ENCODE measurements around the gene UNK.
A peak's percentile ranks its signal among the peaks of the same experiment; 100 is the strongest.
"Not testable (repeated sequence)": the region's sequence is repeated elsewhere in the genome, so short reads cannot be mapped to it uniquely, and the experiment has no call there.

Gene UNK

GRCh38 chr17:75853433-75853832, 68.8 kb downstream of the UNK start:
- DNase-seq = no peak

- peak; percentile 29 for DNase-seq
These were observed 69.6 kb downstream of the UNK start for GRCh38 chr17:75854101-75854748.

GRCh38 chr17:75854881-75855309, 70.3 kb downstream of the UNK start:
- no peak for DNase-seq

GRCh38 chr17:75855310-75856061, 70.9 kb downstream of the UNK start, which contains the start of gene WBP2:
WBP2 (minus strand) TSS chr17:75855335; CDS start chr17:75855297, 38 bp downstream.
- DNase-seq = peak; percentile 99

GRCh38 chr17:75856062-75856756, 71.6 kb downstream of the UNK start:
- DNase-seq = no peak

- not testable (repeated sequence) for DNase-seq
These were observed 74.8 kb downstream of the UNK start for GRCh38 chr17:75859358-75859757.

GRCh38 chr17:75861927-75862317, 77.3 kb downstream of the UNK start:
- DNase-seq = no peak

- peak; percentile 86 for DNase-seq
These were observed 79.9 kb downstream of the UNK start for GRCh38 chr17:75864448-75864871.

GRCh38 chr17:75864887-75865286, 80.3 kb downstream of the UNK start:
- DNase-seq = peak; percentile 47

- not testable (repeated sequence) for DNase-seq
These were observed 81.0 kb downstream of the UNK start for GRCh38 chr17:75865404-75866188.

GRCh38 chr17:75868730-75869281, 84.2 kb downstream of the UNK start:
- not testable (repeated sequence) for DNase-seq

- peak; percentile 60 for DNase-seq
These were observed 84.9 kb downstream of the UNK start for GRCh38 chr17:75869282-75870141.

GRCh38 chr17:75870228-75870627, 85.6 kb downstream of the UNK start:
- DNase-seq = not testable (repeated sequence)

- peak; percentile 83 for DNase-seq
These were observed 88.1 kb downstream of the UNK start for GRCh38 chr17:75872434-75873351.

GRCh38 chr17:75873587-75874322, 89.1 kb downstream of the UNK start:
- no peak for DNase-seq

GRCh38 chr17:75874323-75875181, 89.9 kb downstream of the UNK start:
- DNase-seq = no peak

Measured in left hindlimb (tissue), 1 donor.